CD8-positive, alpha-beta memory T cell (primary cell): ENCODE results near the gene MYADML2. TPM values are rescaled to one million over a fixed set of nuclear protein-coding genes. Genes with fewer than 3 reads are reported as not detected.

Experiments
- CTCF ChIA-PET: fragments of 350-600 bp; sonication (Branson Sonifier 250); formaldehyde crosslinking; loops from one replicate; lab custom pipeline; 2021; ENCODE audit warnings: antibody characterized with exemption; lab: Charles Lee
- POLR2A ChIA-PET: fragments of 350-600 bp; sonication (Branson Sonifier 250); formaldehyde crosslinking; loops from one replicate; lab custom pipeline; 2021; ENCODE audit warnings: antibody characterized with exemption; lab: Charles Lee
- DNase-seq, 5 donors: peaks; one replicate each; pipeline versions ENCODE4 v3.0.0 to v3.0.0-alpha.2; 2020 to 2022; ENCODE audit warnings: mixed read lengths in 1 of 5
- H3K27ac ChIP-seq: one replicate; pipeline ENCODE4 v1.7.0; 2013; ENCODE audit warnings: low read depth, mild to moderate bottlenecking, low read length, moderate library complexity
- H3K27me3 ChIP-seq: 2 replicates; pipeline ENCODE4 v1.7.0; 2013; ENCODE audit warnings: low read length, mild to moderate bottlenecking; ENCODE audit not compliant: insufficient read depth, poor library complexity, severe bottlenecking
- H3K36me3 ChIP-seq: 2 replicates; pipeline ENCODE4 v1.7.0; 2013; ENCODE audit warnings: mild to moderate bottlenecking, low read length, moderate library complexity; ENCODE audit not compliant: insufficient read depth
- H3K4me1 ChIP-seq: 2 replicates; pipeline ENCODE4 v1.7.0; 2013; ENCODE audit warnings: mild to moderate bottlenecking, low read length, moderate library complexity; ENCODE audit not compliant: insufficient read depth
- H3K4me3 ChIP-seq: 2 replicates; pipeline ENCODE4 v1.7.0; 2013; ENCODE audit warnings: mild to moderate bottlenecking, low read length
- H3K9me3 ChIP-seq: 2 replicates; pipeline ENCODE4 v1.7.0; 2013; ENCODE audit warnings: mild to moderate bottlenecking, low read length
- H3K27ac Mint-ChIP-seq, 8 donors: one replicate each; pipeline ENCODE4 v1.8.0; 2020 to 2021; ENCODE audit warnings: mixed read lengths in 8 of 8, mild to moderate bottlenecking in 6 of 8, inconsistent platforms in 3 of 8, moderate library complexity in 3 of 8
- H3K27me3 Mint-ChIP-seq, 2 donors: one replicate each; pipeline ENCODE4 v1.8.0; 2020 to 2021; ENCODE audit warnings: mixed read lengths in 2 of 2, mild to moderate bottlenecking in 1 of 2, moderate library complexity in 1 of 2
- H3K36me3 Mint-ChIP-seq, 3 donors: one replicate each; pipeline ENCODE4 v1.8.0; 2020 to 2021; ENCODE audit warnings: mixed read lengths in 3 of 3, inconsistent platforms in 1 of 3, mild to moderate bottlenecking in 1 of 3
- H3K4me1 Mint-ChIP-seq, 3 donors: one replicate each; pipeline ENCODE4 v1.8.0; 2020 to 2021; ENCODE audit warnings: mixed read lengths in 3 of 3, inconsistent platforms in 1 of 3, mild to moderate bottlenecking in 1 of 3
- H3K4me3 Mint-ChIP-seq, 7 donors: one replicate each; pipeline ENCODE4 v1.8.0; 2020 to 2021; ENCODE audit warnings: mixed read lengths in 7 of 7, mild to moderate bottlenecking in 6 of 7, moderate library complexity in 4 of 7, inconsistent platforms in 2 of 7
- H3K9me3 Mint-ChIP-seq, 5 donors: one replicate each; pipeline ENCODE4 v1.8.0; 2020 to 2022; ENCODE audit warnings: mixed read lengths in 5 of 5, mild to moderate bottlenecking in 3 of 5, moderate library complexity in 2 of 5, inconsistent platforms in 1 of 5
- polyA plus RNA-seq: library from polyadenylated mRNA; unstranded; fragments of 300-500 nt; fragmentation: Illumina TruSeq; gene quantifications from one replicate; pipeline ENCODE4 v1.2.3, GENCODE V29; 2021
- total RNA-seq, 2 experiments: library from RNA; stranded (reverse); gene quantifications; one replicate each; pipeline ENCODE4 v1.2.3, GENCODE V29; 2021

The MYADML2 gene
- total and polyA plus RNA-seq, 3 experiments from 2014 or later: not detected

DNA sequence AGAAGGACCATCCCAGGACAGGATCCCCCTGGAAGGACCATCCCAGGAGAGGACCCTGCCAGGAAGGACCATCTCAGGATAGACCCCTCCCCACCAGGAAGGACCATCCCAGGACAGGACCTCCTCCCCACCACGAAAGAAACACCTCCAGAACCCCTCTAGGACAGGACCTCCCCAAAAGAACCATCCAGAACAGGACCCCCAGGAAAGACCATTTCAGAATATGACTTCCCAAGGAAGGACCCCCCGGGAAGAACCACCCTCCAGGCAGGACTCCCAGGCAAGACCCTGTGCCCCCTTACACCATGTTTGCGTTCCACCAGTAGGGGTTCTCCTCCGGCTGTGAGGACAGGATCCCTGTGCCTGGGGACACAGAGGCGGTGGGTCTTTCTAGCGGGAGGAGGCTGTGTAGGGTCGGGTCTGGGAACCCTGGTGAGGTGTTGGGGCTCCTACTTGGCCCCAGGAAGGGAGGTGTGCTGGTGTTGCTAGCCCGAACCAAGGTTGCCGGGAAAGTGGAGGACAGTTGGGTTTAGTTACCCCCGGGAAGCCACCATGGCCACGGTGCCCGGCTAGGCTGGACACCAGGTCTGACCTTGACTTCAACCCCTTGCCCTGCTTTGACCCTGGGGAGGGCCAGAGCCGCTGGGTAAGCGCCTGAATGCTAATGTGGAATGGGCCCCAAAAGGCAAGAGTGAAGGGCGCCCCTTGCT is 11.8 kb upstream of the MYADML2 start:
- Histone ChIP-seq H3K9me3 (no peaks in the 10 kb centered on the region), H3K4me1 (no peaks in the 10 kb centered on the region), H3K4me3 (no peak overlapping the region), H3K27me3 (peaks cover 13% of the 10 kb centered on the region), H3K36me3 (no peaks in the 10 kb centered on the region), H3K27ac (no peak overlapping the region)
- no peak for DNase-seq
- Mint-ChIP-seq H3K4me1 (peaks cover 4 to 11% (median 5%) of the 10 kb centered on the region in 3 donors), H3K4me3 (peak overlapping the region; percentile 41 to 59 (median 45)), H3K27ac (peak overlapping the region in 1 of 8 donors; percentile 40), H3K9me3 (no peaks in the 10 kb centered on the region), H3K36me3 (no peaks in the 10 kb centered on the region), H3K27me3 (peaks cover 21 to 25% of the 10 kb centered on the region in 2 donors)
- ChIA-PET POLR2A (interaction anchor here (0.6 to 2.4 kb wide), 7 partner anchors 10 to 140 kb away, joined by 3 to 12 read pairs (median 5); partner anchors contain the start of genes CENPX, DCXR and LRRC45), CTCF (interaction anchor here (0.7 to 4.8 kb wide), 32 partner anchors 8 to 247 kb away, joined by 3 to 83 read pairs (median 4); partner anchors contain the start of genes ARHGDIA, CENPX, DCXR and GPS1)

DNA sequence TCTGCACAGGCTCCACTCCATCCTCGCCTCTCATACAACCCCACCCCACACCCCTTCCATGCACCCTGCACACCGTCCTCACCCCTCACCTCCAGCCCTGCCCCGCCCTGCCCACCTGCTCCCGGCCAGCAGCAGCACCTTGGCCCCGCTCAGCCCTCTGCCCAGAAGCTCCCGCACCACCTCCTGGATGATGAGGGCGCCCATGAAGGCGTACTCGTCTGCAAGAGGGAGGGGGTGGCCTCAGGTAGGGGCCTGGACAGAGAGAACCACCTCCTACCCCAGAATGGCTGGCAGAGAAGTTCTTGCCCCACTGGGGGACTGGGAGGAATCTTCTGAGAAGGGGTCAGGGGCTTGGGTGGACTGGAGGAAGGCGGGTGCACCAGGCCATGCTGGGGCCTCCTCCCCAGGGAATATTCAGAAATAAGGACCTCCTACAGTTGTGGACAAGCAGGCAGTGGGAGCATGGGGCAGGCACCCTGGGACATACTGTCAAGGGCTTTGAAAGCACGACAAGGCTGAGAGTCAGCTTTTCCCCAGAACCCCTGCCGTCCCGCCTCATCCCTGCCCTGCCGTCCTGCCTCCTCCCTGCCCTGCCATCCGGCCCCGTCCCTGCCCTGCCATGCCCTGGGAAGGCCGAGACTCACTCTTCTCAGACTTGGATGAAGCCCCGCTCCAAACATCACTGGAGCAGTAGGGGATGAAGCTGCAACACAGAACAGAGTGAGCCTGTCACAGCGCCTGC is 10.8 kb upstream of the MYADML2 start:
- no peak overlapping the region for H3K4me3 ChIP-seq
- H3K4me1 ChIP-seq: no peaks in the 10 kb centered on the region
- no peak overlapping the region for H3K27ac ChIP-seq
- no peaks in the 10 kb centered on the region for H3K9me3 Mint-ChIP-seq
- H3K4me3 Mint-ChIP-seq: peak overlapping the region in 2 of 7 donors; percentile 36 to 60
- H3K27ac Mint-ChIP-seq: peak overlapping the region in 1 of 8 donors; percentile 58
- H3K9me3 ChIP-seq: no peaks in the 10 kb centered on the region
- peaks cover 12 to 22% of the 10 kb centered on the region in 2 donors for H3K27me3 Mint-ChIP-seq
- ChIA-PET CTCF (interaction anchor here (1.7 kb wide), 1 partner anchor 72 kb away, joined by 4 read pairs; no protein-coding TSS in a partner anchor), POLR2A (no interaction called here)
- peaks cover 13% of the 10 kb centered on the region for H3K27me3 ChIP-seq
- no peaks in the 10 kb centered on the region for H3K36me3 Mint-ChIP-seq
- no peak for DNase-seq
- H3K4me1 Mint-ChIP-seq: peaks cover 0 to 4% (median 0%) of the 10 kb centered on the region in 3 donors
- no peaks in the 10 kb centered on the region for H3K36me3 ChIP-seq

DNA sequence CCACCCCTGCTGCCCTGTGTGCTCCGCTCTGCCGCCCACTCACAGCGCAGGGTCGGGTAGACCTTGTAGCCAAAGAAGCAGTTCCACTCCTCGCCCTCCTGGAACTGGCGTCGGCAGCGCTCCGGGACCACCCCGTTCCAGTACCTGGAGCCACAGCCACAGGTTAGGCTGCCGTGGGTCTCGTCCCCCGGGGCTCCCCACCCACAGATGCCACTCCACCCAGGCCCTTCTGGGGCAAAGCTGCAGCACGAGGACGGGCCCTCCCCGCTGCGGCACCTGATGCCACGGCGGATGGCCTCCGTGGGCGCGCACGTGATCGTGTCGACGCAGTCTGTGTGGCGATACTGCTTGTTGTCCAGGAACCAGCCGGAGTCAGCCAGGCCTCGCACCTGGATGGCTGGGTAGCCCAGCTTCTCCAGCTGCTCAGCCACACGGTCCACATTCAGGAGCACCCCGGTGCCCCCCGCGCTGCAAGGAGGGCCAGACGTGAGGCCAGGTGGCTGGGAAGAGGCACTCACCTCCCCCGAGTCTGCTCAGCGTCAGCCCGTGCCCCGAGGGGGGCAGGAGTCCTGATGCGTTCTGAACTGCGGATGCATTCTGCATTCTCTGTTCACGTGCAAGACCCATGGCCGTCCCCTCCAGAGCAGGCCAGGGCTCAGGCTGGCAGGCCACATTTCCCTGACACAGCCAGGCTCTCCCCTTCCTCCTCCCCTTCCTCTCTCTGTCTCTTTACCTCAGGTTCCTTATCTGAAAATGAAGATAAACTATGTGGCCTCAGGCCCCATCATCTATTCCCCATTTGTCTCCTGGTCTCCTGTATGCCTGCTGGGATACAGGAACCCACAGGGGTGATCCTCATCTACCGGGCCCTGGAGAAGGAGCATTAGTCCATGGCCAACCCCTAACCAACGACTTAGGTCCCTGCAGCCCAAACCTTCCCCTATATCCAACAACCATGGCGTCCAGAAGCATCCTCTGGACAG is 9.9 kb upstream of the MYADML2 start:
- POLR2A ChIA-PET: no interaction called here
- peak in 1 of 5 donors; percentile 48 for DNase-seq
- H3K27ac Mint-ChIP-seq: peak overlapping the region in 1 of 8 donors; percentile 58
- H3K36me3 ChIP-seq: no peaks in the 10 kb centered on the region
- H3K9me3 ChIP-seq: no peaks in the 10 kb centered on the region
- peaks cover 13% of the 10 kb centered on the region for H3K27me3 ChIP-seq
- H3K9me3 Mint-ChIP-seq: no peaks in the 10 kb centered on the region
- no peaks in the 10 kb centered on the region for H3K4me1 ChIP-seq
- H3K36me3 Mint-ChIP-seq: no peaks in the 10 kb centered on the region
- peak overlapping the region in 2 of 7 donors; percentile 44 to 60 for H3K4me3 Mint-ChIP-seq
- CTCF ChIA-PET: interaction anchor here (1.7 kb wide), 1 partner anchor 73 kb away, joined by 4 read pairs; no protein-coding TSS in a partner anchor
- no peak overlapping the region for H3K27ac ChIP-seq
- no peak overlapping the region for H3K4me3 ChIP-seq
- H3K27me3 Mint-ChIP-seq: peaks cover 8 to 17% of the 10 kb centered on the region in 2 donors
- H3K4me1 Mint-ChIP-seq: peaks cover 0 to 5% (median 0%) of the 10 kb centered on the region in 3 donors

- ChIA-PET CTCF (interaction anchor here (1.7 kb wide), 1 partner anchor 66 kb away, joined by 5 read pairs; no protein-coding TSS in a partner anchor), POLR2A (no interaction called here)
- no peak overlapping the region for H3K4me3 Mint-ChIP-seq
- H3K36me3 ChIP-seq: no peaks in the 10 kb centered on the region
- H3K27ac Mint-ChIP-seq: no peak overlapping the region
- no peaks in the 10 kb centered on the region for H3K36me3 Mint-ChIP-seq
- no peak for DNase-seq
- peaks cover 13% of the 10 kb centered on the region for H3K27me3 ChIP-seq
- no peak overlapping the region for H3K27ac ChIP-seq
- H3K27me3 Mint-ChIP-seq: peaks cover 8 to 17% of the 10 kb centered on the region in 2 donors
- H3K9me3 ChIP-seq: no peaks in the 10 kb centered on the region
- no peak overlapping the region for H3K4me3 ChIP-seq
- H3K4me1 ChIP-seq: no peaks in the 10 kb centered on the region
- no peaks in the 10 kb centered on the region for H3K9me3 Mint-ChIP-seq
- peaks cover 0 to 7% (median 0%) of the 10 kb centered on the region in 3 donors for H3K4me1 Mint-ChIP-seq
These were observed 8.9 kb upstream of the MYADML2 start for GRCh38 chr17:81955756-81956544.

- peaks cover 8 to 17% of the 10 kb centered on the region in 2 donors for H3K27me3 Mint-ChIP-seq
- peaks cover 0 to 7% (median 0%) of the 10 kb centered on the region in 3 donors for H3K4me1 Mint-ChIP-seq
- H3K4me1 ChIP-seq: no peaks in the 10 kb centered on the region
- no peak overlapping the region for H3K4me3 ChIP-seq
- CTCF ChIA-PET: interaction anchor here (1.7 kb wide), 1 partner anchor 66 kb away, joined by 5 read pairs; no protein-coding TSS in a partner anchor
- H3K36me3 ChIP-seq: no peaks in the 10 kb centered on the region
- no peaks in the 10 kb centered on the region for H3K9me3 ChIP-seq
- POLR2A ChIA-PET: no interaction called here
- DNase-seq: no peak
- H3K27ac ChIP-seq: no peak overlapping the region
- no peaks in the 10 kb centered on the region for H3K36me3 Mint-ChIP-seq
- no peak overlapping the region for H3K4me3 Mint-ChIP-seq
- H3K9me3 Mint-ChIP-seq: no peaks in the 10 kb centered on the region
- H3K27ac Mint-ChIP-seq: no peak overlapping the region
- peaks cover 12% of the 10 kb centered on the region for H3K27me3 ChIP-seq
These were observed 8.1 kb upstream of the MYADML2 start for GRCh38 chr17:81955058-81955681.

DNA sequence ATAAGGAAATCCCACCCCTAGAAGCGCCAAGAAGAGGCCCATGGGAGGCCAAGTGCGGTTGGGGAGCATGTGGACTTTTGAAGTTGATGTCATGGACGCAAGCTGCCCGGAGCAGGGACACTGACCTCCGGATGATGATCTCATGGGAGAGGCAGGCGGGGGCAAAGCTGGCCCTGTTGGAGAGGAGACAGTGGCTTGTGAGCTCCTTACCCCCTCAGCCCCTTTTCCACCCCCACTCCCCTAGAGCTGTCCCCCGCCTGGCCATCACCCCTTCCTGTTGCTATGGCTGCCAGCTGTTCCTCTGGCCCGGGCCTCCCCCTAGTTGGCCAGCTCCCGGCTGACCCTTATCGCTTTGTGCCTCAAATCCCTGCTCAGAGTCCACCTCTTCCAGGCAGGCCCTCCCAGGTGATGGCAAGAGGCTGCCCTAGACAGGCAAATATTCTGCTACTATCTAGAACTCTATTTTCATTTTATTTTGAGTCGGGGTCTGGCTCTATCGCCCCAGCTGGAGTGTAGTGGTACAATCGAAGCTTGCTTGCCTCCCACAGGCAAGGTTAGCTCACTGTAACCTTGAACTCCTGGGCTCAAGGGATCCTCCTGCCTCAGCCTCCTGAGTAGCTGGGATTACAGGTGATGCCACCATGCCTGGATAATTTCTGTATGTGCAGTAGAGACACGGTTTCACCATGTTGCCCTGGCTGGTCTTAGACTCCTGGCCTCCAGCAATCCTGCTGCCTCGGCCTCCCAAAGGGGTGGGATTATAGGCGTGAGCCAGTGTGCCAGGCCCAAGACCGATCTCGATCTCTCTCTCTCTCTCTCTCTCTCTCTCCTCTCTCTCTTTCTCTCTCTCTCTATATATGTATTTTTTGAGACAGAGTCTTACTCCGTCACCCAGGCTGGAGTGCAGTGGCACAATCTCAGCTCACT is 7.4 kb upstream of the MYADML2 start:
- H3K4me3 ChIP-seq: no peak overlapping the region
- no peak overlapping the region for H3K27ac Mint-ChIP-seq
- H3K4me3 Mint-ChIP-seq: no peak overlapping the region
- H3K36me3 ChIP-seq: no peaks in the 10 kb centered on the region
- POLR2A ChIA-PET: no interaction called here
- no peaks in the 10 kb centered on the region for H3K9me3 Mint-ChIP-seq
- H3K27me3 Mint-ChIP-seq: peaks cover 8 to 17% of the 10 kb centered on the region in 2 donors
- CTCF ChIA-PET: interaction anchor here (1.7 to 1.8 kb wide), 2 partner anchors 66 to 67 kb away, joined by 5 read pairs; no protein-coding TSS in a partner anchor
- no peak overlapping the region for H3K27ac ChIP-seq
- no peak for DNase-seq
- H3K27me3 ChIP-seq: peaks cover 10% of the 10 kb centered on the region
- no peaks in the 10 kb centered on the region for H3K4me1 ChIP-seq
- peaks cover 0 to 7% (median 0%) of the 10 kb centered on the region in 3 donors for H3K4me1 Mint-ChIP-seq
- no peaks in the 10 kb centered on the region for H3K9me3 ChIP-seq
- H3K36me3 Mint-ChIP-seq: no peaks in the 10 kb centered on the region
